Activated CD4-positive, alpha-beta T cell treated with anti-CD3 and anti-CD28 coated beads, Interleukin-2, amount 50 U/mL, for 1 hour (primary cell): ENCODE results near the gene CISD3.

Experiments used
- DNase-seq: peaks from one replicate; pipeline ENCODE4 v3.0.0-alpha.2; 2020

Gene CISD3

GRCh38 chr17:38729886-38730525, at the start of gene CISD3:
Gene CISD3, plus strand, starts transcription at chr17:38730341. Its CDS starts 18 bp downstream, at chr17:38730359.
- DNase-seq = peak; percentile 80

- DNase-seq = no peak
Observed at GRCh38 chr17:38681096-38681495, 49.0 kb upstream of the CISD3 start.

- no peak for DNase-seq
Observed at GRCh38 chr17:38685491-38685890, 44.6 kb upstream of the CISD3 start.

GRCh38 chr17:38687286-38687685, 42.9 kb upstream of the CISD3 start:
- DNase-seq = no peak

GRCh38 chr17:38690386-38690785, 39.8 kb upstream of the CISD3 start:
- DNase-seq = no peak

- no peak for DNase-seq
Observed at GRCh38 chr17:38691154-38691553, 39.0 kb upstream of the CISD3 start.

GRCh38 chr17:38693700-38694329, 36.3 kb upstream of the CISD3 start:
- no peak for DNase-seq

GRCh38 chr17:38697061-38697820, 32.9 kb upstream of the CISD3 start:
- DNase-seq = no peak

- DNase-seq = no peak
Observed at GRCh38 chr17:38698760-38699159, 31.4 kb upstream of the CISD3 start.

GRCh38 chr17:38701504-38702165, 28.5 kb upstream of the CISD3 start:
- peak; percentile 61 for DNase-seq

- peak; percentile 75 for DNase-seq
Observed at GRCh38 chr17:38702166-38702915, 27.8 kb upstream of the CISD3 start.

- DNase-seq = no peak
Observed at GRCh38 chr17:38702916-38703741, 27.0 kb upstream of the CISD3 start.

GRCh38 chr17:38703742-38704605, 26.2 kb upstream of the CISD3 start:
- peak; percentile 61 for DNase-seq

GRCh38 chr17:38704606-38705522, 25.3 kb upstream of the CISD3 start, which contains the start of gene MLLT6:
Gene MLLT6, plus strand, starts transcription at chr17:38705273. Its CDS starts 360 bp downstream, at chr17:38705633.
- DNase-seq = peak; percentile 79

GRCh38 chr17:38705523-38705802, 24.7 kb upstream of the CISD3 start:
- DNase-seq = peak; percentile 20

- no peak for DNase-seq
Observed at GRCh38 chr17:38705803-38706504, 24.2 kb upstream of the CISD3 start.

GRCh38 chr17:38706505-38707216, 23.5 kb upstream of the CISD3 start:
- no peak for DNase-seq

GRCh38 chr17:38707678-38708351, 22.3 kb upstream of the CISD3 start:
- DNase-seq = no peak
